SJCRH30 (cell line): ENCODE measurements around the gene IL20. TPM values are rescaled to one million over a fixed set of nuclear protein-coding genes. Genes with fewer than 3 reads are reported as not detected.

Experiments used
- DNase-seq, 2 experiments: peaks; one replicate each; pipeline ENCODE4 v3.0.0-alpha.2; 2015 to 2020
- H3K27ac ChIP-seq: fragments of 250-450 bp; sonication (Bioruptor Pico); 2 replicates; pipeline ENCODE4 v1.5.1; 2020; ENCODE audit warnings: mild to moderate bottlenecking, moderate library complexity
- H3K27me3 ChIP-seq: fragments of 250-450 bp; sonication (Bioruptor Pico); 2 replicates; pipeline ENCODE4 v1.5.1; 2020; ENCODE audit warnings: mild to moderate bottlenecking, moderate library complexity
- H3K36me3 ChIP-seq: fragments of 250-450 bp; sonication (Bioruptor Pico); 2 replicates; pipeline ENCODE4 v1.5.1; 2020; ENCODE audit warnings: mild to moderate bottlenecking, moderate library complexity
- H3K4me1 ChIP-seq: fragments of 250-450 bp; sonication (Bioruptor Pico); 2 replicates; pipeline ENCODE4 v1.5.1; 2020; ENCODE audit warnings: mild to moderate bottlenecking, moderate library complexity
- H3K4me3 ChIP-seq: fragments of 250-450 bp; sonication (Bioruptor Pico); 2 replicates; pipeline ENCODE4 v1.5.1; 2020; ENCODE audit warnings: mild to moderate bottlenecking, moderate library complexity
- H3K9me3 ChIP-seq: fragments of 250-450 bp; sonication (Bioruptor Pico); replicated peaks from 2 replicates; pipeline ENCODE4 v1.5.1; 2020; ENCODE audit warnings: mild to moderate bottlenecking, moderate library complexity
- total RNA-seq: library from RNA; depleted of rRNA; stranded (reverse); fragments of >200 nt; shearing (Covaris generic); gene quantifications from 2 replicates; pipeline ENCODE4 v1.2.3, GENCODE V29; 2014

IL20 gene
- total RNA-seq, 1 experiment from 2014 or later: not detected

- DNase-seq: no peak
Observed at GRCh38 chr1:206880314-206880713, 14.9 kb downstream of the IL20 start.

GRCh38 chr1:206882555-206882954 lies 17.1 kb downstream of the IL20 start:
- Histone ChIP-seq H3K4me1 (no peaks in the 10 kb centered on the region), H3K36me3 (no peaks in the 10 kb centered on the region), H3K9me3 (no peaks in the 10 kb centered on the region), H3K27ac (no peak overlapping the region), H3K27me3 (no peaks in the 10 kb centered on the region; the same call in 1 of the 2 replicates), H3K4me3 (no peak overlapping the region)
- no peak for DNase-seq

More at GRCh38 chr1:206880314-206880713, 14.9 kb downstream of the IL20 start:
- H3K36me3 ChIP-seq: no peaks in the 10 kb centered on the region
- H3K9me3 ChIP-seq: no peaks in the 10 kb centered on the region
- no peak overlapping the region for H3K27ac ChIP-seq
- H3K4me3 ChIP-seq: no peak overlapping the region
- H3K4me1 ChIP-seq: no peaks in the 10 kb centered on the region
- H3K27me3 ChIP-seq: no peaks in the 10 kb centered on the region; the same call in 1 of the 2 replicates

DNA sequence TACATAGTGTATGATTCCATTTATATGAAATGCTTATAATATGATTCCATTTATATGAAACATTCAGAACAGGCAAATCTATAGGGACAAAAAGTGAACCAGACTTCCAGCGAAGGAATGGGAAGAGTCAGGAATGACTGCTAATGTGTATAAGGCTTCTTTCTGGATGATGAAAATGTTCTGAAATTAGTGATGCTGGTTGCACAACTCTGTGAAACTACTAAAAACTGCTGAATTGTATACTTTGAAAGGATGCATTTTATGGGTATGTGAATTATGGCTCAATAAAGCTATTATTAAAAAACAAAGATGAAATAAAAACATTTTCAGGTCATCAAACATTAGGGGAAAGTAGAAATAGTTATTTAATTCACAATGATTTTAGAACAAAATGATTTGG lies 17.7 kb downstream of the IL20 start:
- DNase-seq: no peak
- Histone ChIP-seq H3K27ac (no peak overlapping the region), H3K27me3 (no peaks in the 10 kb centered on the region; the same call in 1 of the 2 replicates), H3K4me3 (no peak overlapping the region), H3K36me3 (no peaks in the 10 kb centered on the region), H3K9me3 (no peaks in the 10 kb centered on the region), H3K4me1 (no peaks in the 10 kb centered on the region)

GRCh38 chr1:206883876-206884275 lies 18.5 kb downstream of the IL20 start:
- no peak overlapping the region for H3K4me3 ChIP-seq
- H3K36me3 ChIP-seq: no peaks in the 10 kb centered on the region
- H3K27me3 ChIP-seq: no peaks in the 10 kb centered on the region; the same call in 1 of the 2 replicates
- H3K9me3 ChIP-seq: no peaks in the 10 kb centered on the region
- DNase-seq: no peak
- H3K4me1 ChIP-seq: no peaks in the 10 kb centered on the region
- H3K27ac ChIP-seq: no peak overlapping the region

DNA sequence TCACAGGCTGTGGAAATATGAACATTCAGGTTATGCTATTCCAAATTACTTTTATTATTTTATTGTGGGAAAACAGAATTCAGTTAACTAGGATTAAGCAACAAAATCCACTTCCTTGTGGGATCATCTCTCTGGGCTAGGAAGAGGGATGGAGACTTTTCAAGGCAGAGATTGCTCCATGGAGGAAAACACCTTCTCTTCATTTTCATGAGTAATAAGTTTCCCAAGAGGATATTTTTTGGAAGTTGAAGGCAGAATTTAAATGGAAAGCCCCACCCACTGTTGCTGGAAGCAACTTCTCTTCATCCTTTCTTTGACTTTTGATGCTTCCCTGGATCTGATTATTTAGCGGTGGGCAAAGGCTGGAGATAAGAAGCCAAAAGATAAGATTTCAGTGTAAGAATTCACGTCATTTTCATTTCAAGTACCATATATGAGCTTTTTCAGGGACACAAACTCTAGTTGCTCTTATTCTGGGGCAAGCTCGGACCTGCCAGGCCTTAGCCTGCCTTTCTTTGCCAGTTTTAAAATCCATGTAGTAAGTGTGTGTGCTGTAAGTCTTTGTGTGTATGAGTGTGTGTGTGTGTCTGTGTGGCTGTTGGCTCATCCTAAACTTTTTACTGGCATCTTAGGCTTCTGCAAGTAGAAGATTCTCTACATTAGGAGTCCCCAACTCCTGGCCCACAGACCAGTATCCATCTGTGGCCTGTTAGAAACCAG lies 20.1 kb downstream of the IL20 start:
- Histone ChIP-seq H3K27ac (no peak overlapping the region), H3K9me3 (no peaks in the 10 kb centered on the region), H3K36me3 (no peaks in the 10 kb centered on the region), H3K27me3 (no peaks in the 10 kb centered on the region; the same call in 1 of the 2 replicates), H3K4me1 (no peaks in the 10 kb centered on the region), H3K4me3 (no peak overlapping the region)
- DNase-seq: no peak

DNA sequence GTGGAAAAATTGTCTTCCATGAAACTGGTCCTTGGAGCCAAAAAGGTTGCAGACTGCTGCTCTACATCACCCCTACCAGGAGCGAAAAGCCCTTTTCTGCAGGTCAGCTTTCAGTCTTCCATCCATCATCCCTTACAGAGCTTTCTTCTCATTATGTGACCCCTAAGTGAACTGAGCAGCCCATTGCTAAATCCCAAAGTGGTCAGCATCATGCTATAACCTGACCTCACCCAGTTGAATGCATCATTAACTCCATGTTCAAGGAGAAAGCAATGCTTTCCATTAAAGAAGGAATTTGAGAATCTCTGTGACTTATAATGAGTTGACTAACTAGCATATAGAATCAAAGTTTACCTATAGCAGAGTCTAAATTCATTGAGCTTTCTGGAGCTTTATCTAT lies 21.4 kb downstream of the IL20 start:
- no peak for DNase-seq

DNA sequence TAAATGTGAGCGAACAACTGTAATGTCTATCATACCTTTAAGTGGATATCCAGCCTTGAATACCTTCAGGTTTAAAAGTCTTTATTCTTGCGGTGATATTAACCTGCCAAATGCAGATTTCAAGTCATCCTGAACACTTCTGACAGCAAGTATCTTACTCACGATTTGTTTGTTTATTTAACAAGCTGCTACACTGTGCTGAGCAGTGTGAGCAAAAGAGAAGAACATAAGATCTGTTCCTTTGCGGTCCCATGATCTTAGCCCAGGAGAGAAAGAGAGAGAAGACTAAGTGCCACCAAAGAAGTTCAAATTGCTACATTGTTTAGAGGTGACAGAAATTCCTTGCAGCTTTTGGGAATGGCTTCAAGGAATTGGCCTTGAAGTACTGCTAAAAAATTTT lies 22.3 kb downstream of the IL20 start:
- H3K4me3 ChIP-seq: no peak overlapping the region
- no peaks in the 10 kb centered on the region for H3K4me1 ChIP-seq
- H3K9me3 ChIP-seq: no peaks in the 10 kb centered on the region
- H3K27me3 ChIP-seq: no peaks in the 10 kb centered on the region; the same call in 1 of the 2 replicates
- no peak overlapping the region for H3K27ac ChIP-seq
- no peaks in the 10 kb centered on the region for H3K36me3 ChIP-seq
- DNase-seq: no peak

More for the DNA sequence above, 21.4 kb downstream of the IL20 start:
- Histone ChIP-seq H3K27me3 (no peaks in the 10 kb centered on the region; the same call in 1 of the 2 replicates), H3K4me3 (no peak overlapping the region), H3K4me1 (no peaks in the 10 kb centered on the region), H3K9me3 (no peaks in the 10 kb centered on the region), H3K27ac (no peak overlapping the region), H3K36me3 (no peaks in the 10 kb centered on the region)

DNA sequence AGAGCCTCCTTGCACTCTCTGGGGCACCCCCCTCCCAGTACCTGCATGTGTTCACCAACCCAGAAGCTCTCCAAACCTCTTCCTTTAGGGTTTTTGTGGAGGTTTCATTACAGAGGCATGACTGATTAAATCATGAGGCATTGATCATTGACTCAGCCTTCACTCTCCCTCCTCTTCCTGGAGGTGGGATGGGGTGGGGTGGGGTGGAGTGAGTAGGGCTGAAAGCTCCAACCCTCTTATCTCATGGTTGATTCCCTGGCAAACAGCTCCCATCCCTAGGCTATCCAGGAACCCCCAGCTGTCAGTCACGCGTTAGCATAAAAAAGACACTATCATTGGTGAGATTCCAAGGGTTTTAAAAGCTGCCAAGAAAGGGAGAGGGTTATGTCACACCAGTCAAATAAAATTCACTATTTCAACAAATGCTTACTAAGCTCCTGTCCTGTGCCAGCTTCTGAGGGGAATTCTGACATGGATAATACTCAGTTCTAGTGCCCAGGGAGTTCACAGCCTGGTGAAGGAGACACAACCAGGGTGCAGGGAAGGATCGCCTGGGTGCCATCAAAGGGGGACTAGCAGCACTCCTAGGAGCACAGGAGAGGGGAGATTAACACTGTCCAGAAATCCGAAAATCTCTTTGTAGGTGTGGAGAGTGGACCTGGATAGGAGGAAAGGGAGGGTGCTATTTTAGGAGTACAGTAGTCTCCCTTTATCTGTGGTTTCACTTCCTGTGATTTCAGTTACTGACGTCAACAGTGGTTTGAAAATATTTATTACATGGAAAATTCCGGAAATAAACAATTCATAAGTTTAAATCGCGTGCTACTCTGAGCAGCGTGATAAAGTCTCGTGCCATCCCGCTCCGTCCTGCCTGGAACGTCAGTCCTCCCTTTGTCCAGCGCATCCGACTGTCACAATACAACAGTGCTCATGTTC lies 25.0 kb downstream of the IL20 start:
- H3K4me1 ChIP-seq: no peaks in the 10 kb centered on the region
- H3K27ac ChIP-seq: no peak overlapping the region
- DNase-seq: no peak
- no peaks in the 10 kb centered on the region for H3K36me3 ChIP-seq
- no peaks in the 10 kb centered on the region for H3K9me3 ChIP-seq
- H3K27me3 ChIP-seq: peaks cover 6% of the 10 kb centered on the region; the same call in 1 of the 2 replicates
- H3K4me3 ChIP-seq: no peak overlapping the region

GRCh38 chr1:206891412-206891811 lies 26.0 kb downstream of the IL20 start:
- H3K27ac ChIP-seq: no peak overlapping the region
- H3K9me3 ChIP-seq: no peaks in the 10 kb centered on the region
- H3K36me3 ChIP-seq: no peaks in the 10 kb centered on the region
- H3K4me3 ChIP-seq: no peak overlapping the region
- DNase-seq: no peak
- peaks cover 5% of the 10 kb centered on the region; the same call in 1 of the 2 replicates for H3K4me1 ChIP-seq
- peaks cover 6% of the 10 kb centered on the region; the same call in 1 of the 2 replicates for H3K27me3 ChIP-seq

- Histone ChIP-seq H3K27ac (no peak overlapping the region), H3K4me3 (no peak overlapping the region), H3K36me3 (no peaks in the 10 kb centered on the region), H3K27me3 (peaks cover 6% of the 10 kb centered on the region; the same call in 1 of the 2 replicates), H3K9me3 (no peaks in the 10 kb centered on the region), H3K4me1 (peaks cover 5% of the 10 kb centered on the region; the same call in 1 of the 2 replicates)
- DNase-seq: no peak
Observed at GRCh38 chr1:206892351-206892984, 27.0 kb downstream of the IL20 start.

DNA sequence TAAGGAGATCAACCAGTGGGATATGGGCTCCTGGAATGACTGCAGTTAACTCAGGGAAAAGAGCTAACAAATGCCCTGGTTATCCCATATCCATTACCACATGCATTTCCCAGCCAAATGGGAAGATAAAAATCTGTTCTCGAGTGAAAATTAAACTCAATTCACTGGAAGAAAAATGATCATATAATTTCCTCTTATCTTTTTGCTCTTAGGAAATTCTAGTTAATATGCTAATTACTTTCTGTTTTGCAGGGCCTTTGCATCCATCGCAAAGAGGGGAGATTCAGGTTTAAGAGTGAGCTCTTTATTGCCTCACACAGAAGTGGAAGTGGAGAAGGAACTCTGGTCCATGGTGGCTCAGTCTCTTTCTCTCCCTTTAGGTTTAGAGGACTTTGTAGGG lies 28.0 kb downstream of the IL20 start:
- H3K27me3 ChIP-seq: peaks cover 6% of the 10 kb centered on the region; the same call in 1 of the 2 replicates
- no peaks in the 10 kb centered on the region for H3K9me3 ChIP-seq
- peaks cover 7% of the 10 kb centered on the region; the same call in 1 of the 2 replicates for H3K4me1 ChIP-seq
- no peak for DNase-seq
- no peak overlapping the region for H3K4me3 ChIP-seq
- no peak overlapping the region for H3K27ac ChIP-seq
- H3K36me3 ChIP-seq: no peaks in the 10 kb centered on the region

DNA sequence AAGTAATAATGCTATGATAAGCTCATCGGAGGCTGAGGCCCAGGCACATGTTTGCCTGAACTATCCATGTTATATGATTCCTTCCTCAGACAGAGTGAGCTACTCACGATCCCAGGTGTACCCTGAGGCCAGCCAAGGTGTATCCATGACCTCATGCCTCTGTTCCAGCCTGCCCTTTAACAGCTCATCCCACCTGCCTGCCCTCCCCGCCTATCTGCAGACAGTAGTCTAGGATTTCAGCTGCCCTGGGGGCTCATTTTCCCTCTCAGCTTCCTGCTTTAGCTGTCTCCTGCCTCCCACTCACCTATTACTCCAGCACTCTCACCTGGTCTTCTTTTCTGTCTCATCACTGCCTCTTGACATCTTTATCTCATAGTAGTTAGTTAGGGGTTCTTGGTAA lies 29.9 kb downstream of the IL20 start:
- H3K27ac ChIP-seq: no peak overlapping the region
- H3K9me3 ChIP-seq: no peaks in the 10 kb centered on the region
- no peaks in the 10 kb centered on the region for H3K36me3 ChIP-seq
- no peak for DNase-seq
- H3K4me1 ChIP-seq: peaks cover 11% of the 10 kb centered on the region; the same call in 1 of the 2 replicates
- peaks cover 6% of the 10 kb centered on the region; the same call in 1 of the 2 replicates for H3K27me3 ChIP-seq
- no peak overlapping the region for H3K4me3 ChIP-seq

GRCh38 chr1:206895837-206896242 lies 30.4 kb downstream of the IL20 start:
- Histone ChIP-seq H3K27ac (no peak overlapping the region), H3K9me3 (no peaks in the 10 kb centered on the region), H3K4me3 (no peak overlapping the region), H3K4me1 (peaks cover 11% of the 10 kb centered on the region; the same call in 1 of the 2 replicates), H3K27me3 (peaks cover 6% of the 10 kb centered on the region; the same call in 1 of the 2 replicates), H3K36me3 (no peaks in the 10 kb centered on the region)
- no peak for DNase-seq

- Histone ChIP-seq H3K27me3 (peaks cover 6% of the 10 kb centered on the region; the same call in 1 of the 2 replicates), H3K27ac (no peak overlapping the region), H3K9me3 (no peaks in the 10 kb centered on the region), H3K4me3 (no peak overlapping the region), H3K36me3 (no peaks in the 10 kb centered on the region), H3K4me1 (peaks cover 11% of the 10 kb centered on the region; the same call in 1 of the 2 replicates)
- DNase-seq: no peak
Observed at GRCh38 chr1:206896261-206896660, 30.8 kb downstream of the IL20 start.
